ENCODE results near the gene NKTR. TPM values are rescaled to one million over a fixed set of nuclear protein-coding genes. Genes with fewer than 3 reads are reported as not detected.

The NKTR gene
- total RNA-seq, 1 donor = 56.3 TPM

- DNase-seq (ENCODE audit: low read depth in 2 of 3, low spot score in 2 of 3) = no peak
Measured at GRCh38 chr3:42691816-42692666, 91.6 kb downstream of the NKTR start.

GRCh38 chr3:42692667-42693529, 92.4 kb downstream of the NKTR start:
- DNase-seq (ENCODE audit: low read depth in 2 of 3, low spot score in 2 of 3) = no peak

- no peak for DNase-seq (ENCODE audit: low read depth in 2 of 3, low spot score in 2 of 3)
Measured at GRCh38 chr3:42693530-42693930, 93.0 kb downstream of the NKTR start.

GRCh38 chr3:42694366-42694765, 93.9 kb downstream of the NKTR start:
- DNase-seq (ENCODE audit: low read depth in 2 of 3, low spot score in 2 of 3) = no peak

- no peak for DNase-seq (ENCODE audit: low read depth in 2 of 3, low spot score in 2 of 3)
Measured at GRCh38 chr3:42696356-42697288, 96.1 kb downstream of the NKTR start.

- DNase-seq (ENCODE audit: low read depth in 2 of 3, low spot score in 2 of 3) = no peak
Measured at GRCh38 chr3:42697289-42698051, 97.0 kb downstream of the NKTR start.

Other genes with a start within 250 kb of the NKTR start
- gene LYZL4, start 190.1 kb upstream of the NKTR start, total RNA-seq = not detected
- 1.1 TPM for gene VIPR1, start 98.0 kb upstream of the NKTR start, total RNA-seq
- gene SEC22C, start 18.7 kb upstream of the NKTR start, total RNA-seq = 32.6 TPM
- gene SS18L2, start 9.8 kb upstream of the NKTR start, total RNA-seq = 14.5 TPM
- gene ZBTB47, start 53.0 kb downstream of the NKTR start, total RNA-seq = 5.9 TPM
- gene KLHL40, start 84.9 kb downstream of the NKTR start, total RNA-seq = under 0.01 TPM
- not detected for gene HHATL, start 102.1 kb downstream of the NKTR start, total RNA-seq
- 1.1 TPM for gene CCDC13, start 172.6 kb downstream of the NKTR start, total RNA-seq
- 16.7 TPM for gene HIGD1A, start 203.8 kb downstream of the NKTR start, total RNA-seq
- 0.81 TPM for gene ACKR2, start 208.8 kb downstream of the NKTR start, total RNA-seq